Muscle of leg (tissue), 11 donors: ENCODE data around the gene ANKRD39. TPM values are rescaled to one million over a fixed set of nuclear protein-coding genes. Genes with fewer than 3 reads are reported as not detected.

Experiments used
- DNase-seq: peaks from one replicate; pipeline ENCODE4 v3.0.0; 2013
- H3K27ac ChIP-seq: one replicate; pipeline ENCODE4 v1.5.1; 2013; ENCODE audit warnings: mild to moderate bottlenecking, low read length, control low read depth
- H3K27me3 ChIP-seq: one replicate; pipeline ENCODE4 v1.6.1; 2013; ENCODE audit warnings: low read length; ENCODE audit not compliant: control insufficient read depth, insufficient read depth
- H3K36me3 ChIP-seq: one replicate; pipeline ENCODE4 v1.6.1; 2013; ENCODE audit warnings: low read length; ENCODE audit not compliant: control insufficient read depth, insufficient read depth
- H3K4me1 ChIP-seq: one replicate; pipeline ENCODE4 v1.6.1; 2013; ENCODE audit warnings: low read length; ENCODE audit not compliant: control insufficient read depth, insufficient read depth
- H3K4me3 ChIP-seq: one replicate; pipeline ENCODE4 v1.5.1; 2013; ENCODE audit warnings: low read length, control low read depth
- H3K9me3 ChIP-seq: replicated peaks from 2 replicates; pipeline ENCODE4 v1.6.1; 2013; ENCODE audit warnings: low read depth, low read length; ENCODE audit not compliant: control insufficient read depth
- WGBS: methylation state at CpG from one replicate; pipeline ENCODE4 v1.1.5; 2013; ENCODE audit warnings: missing lambda C conversion rate; ENCODE audit not compliant: insufficient coverage; 5-methylcytosine and 5-hydroxymethylcytosine counted together
- polyA plus RNA-seq, 8 donors: library from polyadenylated mRNA; unstranded; fragments of 120-200 nt; gene quantifications; one replicate each; pipeline versions ENCODE4 v1.2.1 to v1.2.3, GENCODE V29; 2013; ENCODE audit warnings: inconsistent platforms in 1 of 8, low replicate concordance in 1 of 8; ENCODE audit not compliant: insufficient read length in 8 of 8, insufficient read depth in 1 of 8
- total RNA-seq: library from RNA; stranded (reverse); fragments of 120-200 nt; gene quantifications from one replicate; pipeline ENCODE4 v1.2.4, GENCODE V29; 2013

Gene ANKRD39
- total and polyA plus RNA-seq, 9 donors = 5.9 to 7.7 (median 7.0) TPM

- WGBS = 51% methylated on average over 10 of the region's 12 CpGs
- Histone ChIP-seq H3K27ac (peak overlapping the region; percentile 85), H3K4me1 (peaks cover 68% of the 10 kb centered on the region), H3K9me3 (no peaks in the 10 kb centered on the region), H3K36me3 (no peaks in the 10 kb centered on the region), H3K4me3 (no peak overlapping the region), H3K27me3 (peaks cover 7% of the 10 kb centered on the region)
- DNase-seq = peak; percentile 82
Measured at GRCh38 chr2:96888072-96889011, 30.5 kb upstream of the ANKRD39 start.

- Histone ChIP-seq H3K36me3 (no peaks in the 10 kb centered on the region), H3K4me3 (no peak overlapping the region), H3K27me3 (peaks cover 5% of the 10 kb centered on the region), H3K4me1 (peaks cover 66% of the 10 kb centered on the region), H3K9me3 (no peaks in the 10 kb centered on the region), H3K27ac (peak overlapping the region; percentile 85)
- DNase-seq = peak; percentile 88
- 31% methylated on average over 17 of the region's 18 CpGs for WGBS
Measured at GRCh38 chr2:96887493-96888012, 29.7 kb upstream of the ANKRD39 start.

GRCh38 chr2:96885432-96886347 lies 27.9 kb upstream of the ANKRD39 start:
- DNase-seq = no peak
- Histone ChIP-seq H3K4me3 (no peak overlapping the region), H3K27me3 (peaks cover 8% of the 10 kb centered on the region), H3K4me1 (peaks cover 61% of the 10 kb centered on the region), H3K9me3 (no peaks in the 10 kb centered on the region), H3K27ac (no peak overlapping the region), H3K36me3 (no peaks in the 10 kb centered on the region)
- WGBS = 90% methylated on average over 18 of the region's 23 CpGs

GRCh38 chr2:96884299-96885094 lies 26.7 kb upstream of the ANKRD39 start:
- Histone ChIP-seq H3K9me3 (no peaks in the 10 kb centered on the region), H3K27me3 (peaks cover 8% of the 10 kb centered on the region), H3K4me3 (no peak overlapping the region), H3K27ac (no peak overlapping the region), H3K36me3 (no peaks in the 10 kb centered on the region), H3K4me1 (peaks cover 56% of the 10 kb centered on the region)
- no peak for DNase-seq
- WGBS = 78% methylated on average over 17 of the region's 19 CpGs

GRCh38 chr2:96883306-96883705 lies 25.5 kb upstream of the ANKRD39 start:
- H3K27me3 ChIP-seq = peaks cover 12% of the 10 kb centered on the region
- 88% methylated on average over 3 of the region's 9 CpGs for WGBS
- no peak for DNase-seq
- H3K9me3 ChIP-seq = no peaks in the 10 kb centered on the region
- no peak overlapping the region for H3K4me3 ChIP-seq
- no peak overlapping the region for H3K27ac ChIP-seq
- peaks cover 57% of the 10 kb centered on the region for H3K4me1 ChIP-seq
- H3K36me3 ChIP-seq = no peaks in the 10 kb centered on the region

GRCh38 chr2:96882906-96883305 lies 25.1 kb upstream of the ANKRD39 start:
- no peak for DNase-seq
- Histone ChIP-seq H3K27me3 (peaks cover 12% of the 10 kb centered on the region), H3K27ac (no peak overlapping the region), H3K9me3 (no peaks in the 10 kb centered on the region), H3K4me3 (no peak overlapping the region), H3K36me3 (no peaks in the 10 kb centered on the region), H3K4me1 (peaks cover 57% of the 10 kb centered on the region)
- WGBS = 66% methylated on average over 6 of the region's 8 CpGs

GRCh38 chr2:96882230-96882629 lies 24.4 kb upstream of the ANKRD39 start:
- Histone ChIP-seq H3K9me3 (no peaks in the 10 kb centered on the region), H3K4me1 (peaks cover 57% of the 10 kb centered on the region), H3K27me3 (peaks cover 12% of the 10 kb centered on the region), H3K27ac (no peak overlapping the region), H3K36me3 (no peaks in the 10 kb centered on the region), H3K4me3 (no peak overlapping the region)
- DNase-seq = no peak
- 49% methylated on average over 7 of the region's 12 CpGs for WGBS

GRCh38 chr2:96881349-96882195 lies 23.8 kb upstream of the ANKRD39 start:
- H3K4me3 ChIP-seq = no peak overlapping the region
- H3K27ac ChIP-seq = no peak overlapping the region
- H3K36me3 ChIP-seq = no peaks in the 10 kb centered on the region
- no peak for DNase-seq
- H3K9me3 ChIP-seq = no peaks in the 10 kb centered on the region
- H3K27me3 ChIP-seq = peaks cover 12% of the 10 kb centered on the region
- WGBS = 50% methylated on average over 1 of the region's 10 CpGs
- peaks cover 60% of the 10 kb centered on the region for H3K4me1 ChIP-seq

GRCh38 chr2:96880891-96881273 lies 23.1 kb upstream of the ANKRD39 start:
- Histone ChIP-seq H3K27ac (no peak overlapping the region), H3K27me3 (peaks cover 12% of the 10 kb centered on the region), H3K9me3 (no peaks in the 10 kb centered on the region), H3K4me1 (peaks cover 63% of the 10 kb centered on the region), H3K36me3 (no peaks in the 10 kb centered on the region), H3K4me3 (no peak overlapping the region)
- no peak for DNase-seq
- 82% methylated on average over 4 of the region's 6 CpGs for WGBS
